ENCODE data around the gene ORAI2.
A peak's percentile ranks its signal among the peaks of the same experiment; 100 is the strongest.
"Not testable (repeated sequence)": the region's sequence is repeated elsewhere in the genome, so short reads cannot be mapped to it uniquely, and the experiment has no call there.

ORAI2 gene

DNA sequence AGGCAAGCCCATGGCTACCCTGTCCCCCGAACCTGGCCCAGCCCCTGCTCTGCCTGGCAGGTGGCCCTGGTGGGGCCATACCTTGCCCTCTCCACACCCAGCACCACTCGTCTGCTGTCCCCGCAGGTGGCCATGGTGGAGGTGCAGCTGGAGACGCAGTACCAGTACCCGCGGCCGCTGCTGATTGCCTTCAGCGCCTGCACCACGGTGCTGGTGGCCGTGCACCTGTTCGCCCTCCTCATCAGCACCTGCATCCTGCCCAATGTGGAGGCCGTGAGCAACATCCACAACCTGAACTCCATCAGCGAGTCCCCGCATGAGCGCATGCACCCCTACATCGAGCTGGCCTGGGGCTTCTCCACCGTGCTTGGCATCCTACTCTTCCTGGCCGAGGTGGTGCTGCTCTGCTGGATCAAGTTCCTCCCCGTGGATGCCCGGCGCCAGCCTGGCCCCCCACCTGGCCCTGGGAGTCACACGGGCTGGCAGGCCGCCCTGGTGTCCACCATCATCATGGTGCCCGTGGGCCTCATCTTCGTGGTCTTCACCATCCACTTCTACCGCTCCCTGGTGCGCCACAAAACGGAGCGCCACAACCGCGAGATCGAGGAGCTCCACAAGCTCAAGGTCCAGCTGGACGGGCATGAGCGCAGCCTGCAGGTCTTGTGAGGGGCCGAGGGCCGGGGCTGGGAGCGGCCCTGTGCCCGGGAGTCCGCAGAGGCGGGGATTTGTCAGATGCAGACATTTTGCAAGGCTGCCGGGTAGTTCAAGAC lies 13.2 kb downstream of the ORAI2 start:
- no peak for DNase-seq (ENCODE audit: low read depth, low spot score)

- no peak for DNase-seq (ENCODE audit: low read depth, low spot score)
These were observed 13.9 kb downstream of the ORAI2 start for GRCh38 chr7:102447311-102447710.

DNA sequence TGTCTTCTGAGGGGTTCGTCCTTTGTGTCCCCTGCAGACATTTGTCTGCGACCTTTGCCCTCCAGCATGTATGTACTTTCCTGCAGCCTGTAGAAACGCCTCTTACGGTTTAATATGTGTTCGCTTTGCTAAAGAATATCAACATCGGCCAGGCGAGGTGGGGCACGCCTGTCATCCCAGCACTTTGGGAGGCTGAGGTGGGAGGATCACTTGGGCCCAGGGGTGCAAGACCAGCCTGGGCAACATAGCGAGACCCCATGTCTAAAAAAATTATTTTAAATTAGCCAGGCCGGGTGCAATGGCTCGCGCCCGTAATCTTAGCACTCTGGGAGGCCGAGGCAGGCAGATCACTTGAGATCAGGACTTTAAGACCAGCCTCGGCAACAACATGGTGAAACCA lies 15.8 kb downstream of the ORAI2 start:
- no peak for DNase-seq (ENCODE audit: low read depth, low spot score)

DNA sequence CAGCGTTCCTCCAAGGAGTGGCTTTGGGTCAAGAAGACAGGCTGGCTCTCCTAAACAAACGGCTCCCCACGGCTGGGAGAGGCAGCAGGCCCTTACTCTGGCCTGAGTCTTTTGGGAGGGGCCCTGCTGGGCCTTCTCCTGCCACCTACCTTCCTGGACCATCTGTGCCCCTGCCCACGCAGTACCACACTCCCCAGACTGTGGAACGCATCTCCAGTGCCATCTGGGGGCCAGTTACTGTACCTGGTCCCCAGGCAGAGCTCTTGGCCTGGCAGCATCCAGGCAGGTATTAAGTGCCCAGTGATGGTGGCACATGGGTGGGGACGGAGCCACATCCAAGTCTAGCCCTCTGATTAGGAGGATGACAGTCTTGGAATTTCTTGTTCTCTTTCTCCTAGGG lies 16.9 kb downstream of the ORAI2 start:
- DNase-seq (ENCODE audit: low read depth, low spot score): no peak

DNA sequence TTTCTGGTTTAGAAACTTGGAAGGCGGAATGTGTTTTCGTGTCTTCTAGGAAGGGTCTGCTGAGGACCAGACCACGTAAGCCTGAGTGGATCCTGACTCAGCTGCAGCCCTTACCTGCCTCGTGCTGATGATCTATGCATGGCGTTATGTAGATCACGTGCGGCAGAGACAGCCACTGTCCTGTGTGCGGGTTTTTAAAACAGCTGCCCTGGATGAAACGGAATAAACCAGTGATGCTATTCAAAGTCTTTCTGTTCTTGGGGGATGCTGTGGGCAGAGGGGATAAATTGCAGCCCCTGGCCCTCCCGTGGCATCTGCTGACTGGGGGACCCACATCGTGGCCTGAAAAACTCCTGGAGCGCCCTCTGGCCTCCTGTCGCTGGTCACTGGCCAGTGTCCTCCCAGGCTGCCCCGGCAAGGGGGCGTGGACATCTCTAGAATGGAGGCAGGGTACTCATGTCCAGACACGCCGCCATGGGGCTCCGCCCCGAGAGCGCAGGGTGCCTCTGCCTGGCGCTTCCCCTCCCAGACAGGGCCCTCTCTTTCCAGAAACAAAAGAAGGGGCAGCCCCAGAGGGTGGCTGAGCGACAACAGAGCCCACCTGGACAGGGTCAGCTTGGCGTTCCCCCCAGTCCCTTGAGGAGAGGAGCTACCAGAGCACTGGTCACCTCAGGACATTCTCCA lies 18.1 kb downstream of the ORAI2 start:
- DNase-seq (ENCODE audit: low read depth, low spot score): no peak

- no peak for DNase-seq (ENCODE audit: low read depth, low spot score)
These were observed 19.1 kb downstream of the ORAI2 start for GRCh38 chr7:102452451-102452850.

- DNase-seq (ENCODE audit: low read depth, low spot score): no peak
These were observed 19.9 kb downstream of the ORAI2 start for GRCh38 chr7:102453319-102453718.

DNA sequence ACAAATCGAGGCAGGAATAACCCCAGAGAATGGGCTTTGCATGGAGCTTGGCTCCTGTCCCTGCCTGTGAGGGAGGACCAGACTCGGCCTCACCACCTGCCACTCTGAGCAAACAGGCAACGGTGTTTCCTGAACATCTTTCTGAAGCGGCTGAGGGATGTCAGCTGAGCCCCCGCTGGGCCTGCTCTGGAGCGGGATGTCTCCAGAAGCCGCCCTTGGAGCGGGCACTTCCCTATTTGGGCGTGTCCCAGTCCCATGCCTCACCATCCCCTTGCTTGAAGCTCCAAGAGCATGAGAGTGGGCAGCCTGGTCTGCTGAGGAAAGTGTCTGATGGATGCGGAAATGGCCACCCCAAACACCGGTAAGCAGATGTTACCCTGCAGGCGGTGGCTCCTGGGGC lies 21.1 kb downstream of the ORAI2 start:
- no peak for DNase-seq (ENCODE audit: low read depth, low spot score)

DNA sequence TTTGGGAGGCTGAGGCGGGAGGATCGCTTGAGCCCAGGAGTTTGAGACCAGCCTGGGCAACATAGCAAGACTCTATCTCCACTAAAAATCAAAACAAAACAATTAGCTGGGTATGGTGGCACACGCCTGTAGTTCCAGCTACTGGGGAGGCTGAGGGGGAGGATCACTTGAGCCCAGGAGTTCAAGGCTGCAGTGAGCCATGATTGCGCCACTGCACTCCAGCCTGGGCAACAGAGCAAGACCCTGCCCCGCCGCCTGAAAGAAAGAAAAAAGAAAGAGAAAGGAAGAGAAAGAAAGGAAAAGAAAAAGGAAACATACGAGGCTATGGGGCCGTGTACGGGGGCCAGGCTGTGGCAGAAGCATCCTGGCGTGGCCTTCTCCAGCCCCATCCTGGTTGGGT lies 21.6 kb downstream of the ORAI2 start:
- not testable (repeated sequence) for DNase-seq (ENCODE audit: low read depth, low spot score)

GRCh38 chr7:102455596-102455995 lies 22.2 kb downstream of the ORAI2 start:
- no peak for DNase-seq (ENCODE audit: low read depth, low spot score)

GRCh38 chr7:102456327-102456726 lies 23.0 kb downstream of the ORAI2 start:
- DNase-seq (ENCODE audit: low read depth, low spot score): no peak

- DNase-seq (ENCODE audit: low read depth, low spot score): no peak
These were observed 24.1 kb downstream of the ORAI2 start for GRCh38 chr7:102457352-102457924.

DNA sequence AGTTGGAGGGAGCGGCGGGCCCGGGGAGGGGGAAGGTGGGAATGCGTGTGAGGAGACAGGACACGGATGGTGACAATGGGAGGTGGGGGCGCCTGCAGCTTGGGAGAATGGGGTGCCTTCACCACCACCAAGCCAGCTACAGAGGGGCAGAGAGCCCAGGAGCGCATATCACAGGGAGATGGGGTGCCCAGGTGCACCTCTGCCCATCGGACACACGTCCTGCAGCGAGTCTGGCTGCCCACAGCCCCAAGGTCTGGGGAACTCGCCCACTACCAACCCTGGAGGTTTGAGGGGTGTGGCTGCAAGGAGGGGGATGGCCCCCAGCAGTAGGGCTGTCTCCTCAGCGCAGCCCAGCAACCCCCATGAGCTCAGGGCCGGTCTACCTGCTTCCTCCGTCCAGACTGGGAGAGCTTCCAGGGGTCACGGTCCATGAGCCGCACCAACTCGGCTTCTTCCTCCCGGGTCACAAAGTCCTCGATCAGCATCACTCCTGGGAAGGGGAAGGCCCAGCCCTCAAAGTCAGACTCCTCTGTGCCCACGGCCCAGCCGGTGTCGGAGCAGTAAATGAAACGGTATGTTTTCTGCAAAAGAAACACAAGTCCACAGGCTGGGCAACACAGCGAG lies 26.0 kb downstream of the ORAI2 start:
- DNase-seq (ENCODE audit: low read depth, low spot score): no peak

DNA sequence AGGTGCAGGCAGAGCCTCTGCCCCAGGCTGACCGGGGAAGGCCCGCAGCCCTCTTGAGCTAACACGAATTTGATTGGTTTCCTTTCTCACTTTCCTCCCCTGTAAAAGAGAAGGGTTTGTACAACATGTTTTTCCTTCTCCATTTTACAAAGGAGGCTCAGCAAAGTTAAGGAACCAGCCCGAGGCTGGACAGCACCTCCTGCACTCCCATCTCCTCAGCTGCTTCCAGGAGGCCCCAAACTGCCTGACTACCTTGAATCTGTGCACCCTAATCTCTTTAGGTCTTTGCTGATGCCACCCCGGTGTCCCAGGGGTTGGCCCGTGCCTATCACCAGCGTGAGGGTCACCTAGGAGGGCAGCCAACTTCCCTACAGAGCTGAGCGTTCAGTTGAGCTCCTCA lies 27.1 kb downstream of the ORAI2 start:
- DNase-seq (ENCODE audit: low read depth, low spot score): no peak

- no peak for DNase-seq (ENCODE audit: low read depth, low spot score)
These were observed 30.6 kb downstream of the ORAI2 start for GRCh38 chr7:102463841-102464576.

DNA sequence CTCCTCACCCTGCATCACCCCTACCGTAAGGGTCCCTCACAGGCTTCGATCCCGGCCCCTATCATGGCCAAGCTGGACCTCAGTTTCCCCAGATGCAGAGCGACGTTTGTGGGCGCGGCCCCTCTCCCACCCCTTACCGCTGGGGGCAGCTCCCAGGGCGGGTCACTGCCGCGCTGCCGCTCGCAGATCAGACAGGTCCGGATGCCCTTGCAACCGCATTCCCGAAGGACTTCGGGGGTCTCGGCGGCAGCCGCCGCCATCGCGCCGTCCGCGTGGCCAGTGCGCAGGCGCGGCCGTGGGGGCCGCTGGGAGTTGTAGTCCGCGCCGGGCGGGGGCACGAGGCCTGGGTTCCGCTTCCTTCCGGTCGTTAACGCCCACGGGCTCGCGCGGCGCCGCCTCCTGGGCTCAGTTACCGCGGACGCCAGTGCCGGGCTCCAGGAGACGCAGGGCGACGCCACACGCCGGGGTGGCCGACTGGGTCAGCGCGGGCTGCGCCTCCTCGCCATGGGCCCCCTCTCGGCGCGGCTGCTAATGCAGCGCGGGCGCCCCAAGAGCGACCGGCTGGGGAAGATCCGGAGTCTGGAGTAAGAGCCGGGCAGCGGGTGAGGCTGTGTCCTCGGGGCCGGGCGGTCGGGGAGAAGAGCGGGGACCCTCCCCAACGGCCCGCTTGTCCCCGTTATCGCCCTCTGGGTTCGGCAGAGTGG lies 31.4 kb downstream of the ORAI2 start, which contains the start of the genes ALKBH4 and LRWD1:
ALKBH4 (minus strand) TSS at position 287 of the 704 bp plus-strand sequence; CDS start at position 260, 27 bp downstream.
LRWD1 (plus strand) TSS at position 408 of the 704 bp plus-strand sequence; CDS start at position 505, 97 bp downstream.
- DNase-seq (ENCODE audit: low read depth, low spot score): peak; percentile 91

DNA sequence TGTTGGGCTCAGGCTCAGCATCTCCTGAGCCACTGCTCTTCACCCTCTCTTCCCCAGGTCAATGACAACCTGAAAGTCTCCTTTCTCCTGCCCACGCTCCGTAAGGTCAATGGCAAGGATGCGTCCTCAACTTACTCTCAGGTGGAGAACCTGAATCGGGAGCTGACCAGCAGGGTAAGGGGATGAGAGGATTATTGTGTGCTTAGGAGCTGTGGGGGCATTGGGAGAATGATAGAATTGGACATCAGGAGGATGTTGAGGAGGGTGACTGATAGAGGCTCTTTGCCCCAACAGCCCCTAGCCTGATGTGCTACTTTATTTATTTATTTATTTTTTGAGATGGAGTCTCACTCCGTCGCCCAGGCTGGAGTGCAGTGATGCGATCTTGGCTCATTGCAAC lies 32.7 kb downstream of the ORAI2 start:
- no peak for DNase-seq (ENCODE audit: low read depth, low spot score)

- DNase-seq (ENCODE audit: low read depth, low spot score): no peak
These were observed 34.5 kb downstream of the ORAI2 start for GRCh38 chr7:102467581-102468477.

GRCh38 chr7:102468478-102469350 lies 35.3 kb downstream of the ORAI2 start:
- DNase-seq (ENCODE audit: low read depth, low spot score): no peak

All from ELF-1 (cell line).